ENCODE results near the gene CD5L.

Gene CD5L

GRCh38 chr1:157841708-157842107 is at the start of gene CD5L:
Gene CD5L, minus strand, starts transcription at chr1:157841808. Its CDS starts 107 bp downstream, at chr1:157841701.
- DNase-seq (ENCODE audit: low read depth in 3 of 3), result no peak

- no peak for DNase-seq (ENCODE audit: low read depth in 3 of 3)
Measured at GRCh38 chr1:157882580-157882979, 41.0 kb upstream of the CD5L start.

GRCh38 chr1:157880621-157881020 is 39.0 kb upstream of the CD5L start:
- no peak for DNase-seq (ENCODE audit: low read depth in 3 of 3)

- no peak for DNase-seq (ENCODE audit: low read depth in 3 of 3)
Measured at GRCh38 chr1:157878059-157878458, 36.5 kb upstream of the CD5L start.

- no peak for DNase-seq (ENCODE audit: low read depth in 3 of 3)
Measured at GRCh38 chr1:157870490-157870889, 28.9 kb upstream of the CD5L start.

GRCh38 chr1:157868654-157869053 is 27.0 kb upstream of the CD5L start:
- no peak for DNase-seq (ENCODE audit: low read depth in 3 of 3)

- no peak for DNase-seq (ENCODE audit: low read depth in 3 of 3)
Measured at GRCh38 chr1:157862114-157863070, 20.8 kb upstream of the CD5L start.

GRCh38 chr1:157856538-157856937 is 14.9 kb upstream of the CD5L start:
- DNase-seq (ENCODE audit: low read depth in 3 of 3), result no peak

- DNase-seq (ENCODE audit: low read depth in 3 of 3), result no peak
Measured at GRCh38 chr1:157852476-157852875, 10.9 kb upstream of the CD5L start.

- no peak for DNase-seq (ENCODE audit: low read depth in 3 of 3)
Measured at GRCh38 chr1:157849229-157849875, 7.7 kb upstream of the CD5L start.

- DNase-seq (ENCODE audit: low read depth in 3 of 3), result no peak
Measured at GRCh38 chr1:157844089-157844830, 2.7 kb upstream of the CD5L start.

GRCh38 chr1:157842939-157843338 is 1.3 kb upstream of the CD5L start:
- DNase-seq (ENCODE audit: low read depth in 3 of 3), result no peak

- no peak for DNase-seq (ENCODE audit: low read depth in 3 of 3)
Measured at GRCh38 chr1:157838966-157839365, 2.6 kb downstream of the CD5L start.

GRCh38 chr1:157834430-157834829 is 7.2 kb downstream of the CD5L start:
- no peak for DNase-seq (ENCODE audit: low read depth in 3 of 3)

GRCh38 chr1:157833145-157833544 is 8.5 kb downstream of the CD5L start:
- no peak for DNase-seq (ENCODE audit: low read depth in 3 of 3)

- DNase-seq (ENCODE audit: low read depth in 3 of 3), result no peak
Measured at GRCh38 chr1:157831968-157832626, 9.5 kb downstream of the CD5L start.

- DNase-seq (ENCODE audit: low read depth in 3 of 3), result no peak
Measured at GRCh38 chr1:157830887-157831286, 10.7 kb downstream of the CD5L start.

- DNase-seq (ENCODE audit: low read depth in 3 of 3), result no peak
Measured at GRCh38 chr1:157829711-157830110, 11.9 kb downstream of the CD5L start.

GRCh38 chr1:157829210-157829609 is 12.4 kb downstream of the CD5L start:
- no peak for DNase-seq (ENCODE audit: low read depth in 3 of 3)

GRCh38 chr1:157820299-157820698 is 21.3 kb downstream of the CD5L start:
- no peak for DNase-seq (ENCODE audit: low read depth in 3 of 3)

- DNase-seq (ENCODE audit: low read depth in 3 of 3), result no peak
Measured at GRCh38 chr1:157819896-157820295, 21.7 kb downstream of the CD5L start, which contains the start of gene FCRL1. Gene FCRL1, minus strand, starts transcription at chr1:157820120. Its CDS starts 83 bp downstream, at chr1:157820037.

GRCh38 chr1:157819215-157819614 is 22.4 kb downstream of the CD5L start:
- DNase-seq (ENCODE audit: low read depth in 3 of 3), result no peak

All from stimulated activated CD4-positive, alpha-beta T cell treated with anti-CD3 and anti-CD28 coated beads, TNF-alpha, amount 100 ng/mL, for 48 hours (primary cell).